IMR-90 (cell line): ENCODE data around the gene CUL9. TPM values are rescaled to one million over a fixed set of nuclear protein-coding genes. Genes with fewer than 3 reads are reported as not detected.
A peak's percentile ranks its signal among the peaks of the same experiment; 100 is the strongest.

Experiments
- ATAC-seq: fragments of 200-7000 bp; cut with Tn5 transposase; 2 replicates; pipeline ENCODE4 v1.9.1; 2020; ENCODE audit warnings: low read depth, mild to moderate bottlenecking, moderate library complexity
- BruUV-seq: library from RNA; stranded (reverse); fragments of 400-500 nt; replicated peaks from 2 replicates; lab custom pipeline; 2021; lab: Mats Ljungman, UMichigan
- CTCF ChIA-PET: fragments of 300-600 bp; formaldehyde crosslinking; extraction: SDS; loops from one replicate; lab custom pipeline; 2021; ENCODE audit warnings: antibody characterized with exemption; lab: Yijun Ruan, JAX
- POLR2A ChIA-PET: fragments of 300-600 bp; sonication (Branson Sonifier 250); formaldehyde crosslinking; loops from one replicate; lab custom pipeline; 2022; ENCODE audit warnings: antibody characterized with exemption; ENCODE audit not compliant: unreplicated experiment; lab: Charles Lee
- DNase-seq: peaks from one replicate; pipeline ENCODE4 v3.0.0; 2013
- H2AFZ ChIP-seq: replicated peaks from 2 replicates; pipeline ENCODE3; 2013; ENCODE audit warnings: low read length, mild to moderate bottlenecking; ENCODE audit not compliant: poor library complexity
- H2AK5ac ChIP-seq: 2 replicates; pipeline ENCODE4 v1.6.1; 2013; ENCODE audit warnings: low read depth, low read length, inconsistent platforms
- H2AK9ac ChIP-seq: replicated peaks from 2 replicates; pipeline ENCODE3; 2013; ENCODE audit warnings: mild to moderate bottlenecking, low read depth, low read length, moderate library complexity; ENCODE audit not compliant: poor library complexity
- H2BK120ac ChIP-seq: 2 replicates; pipeline ENCODE4 v1.6.1; 2013; ENCODE audit warnings: low read depth, low read length, inconsistent platforms
- H2BK15ac ChIP-seq: 3 replicates; pipeline ENCODE4 v1.6.1; 2013; ENCODE audit warnings: low read depth, low read length, inconsistent platforms
- H2BK20ac ChIP-seq: 2 replicates; pipeline ENCODE4 v1.6.1; 2013; ENCODE audit warnings: low read depth, mild to moderate bottlenecking, inconsistent platforms, low read length, moderate library complexity
- H2BK5ac ChIP-seq: 2 replicates; pipeline ENCODE4 v1.6.1; 2013; ENCODE audit warnings: mild to moderate bottlenecking, low read depth, low read length, inconsistent platforms; ENCODE audit not compliant: poor library complexity, severe bottlenecking
- H3K14ac ChIP-seq: replicated peaks from 2 replicates; pipeline ENCODE4 v1.6.1; 2013; ENCODE audit warnings: low read depth, low read length, inconsistent platforms
- H3K18ac ChIP-seq: 2 replicates; pipeline ENCODE4 v1.6.1; 2013; ENCODE audit warnings: low read depth, low read length, control low read depth
- H3K23ac ChIP-seq: 2 replicates; pipeline ENCODE4 v1.6.1; 2013; ENCODE audit warnings: low read depth, low read length, inconsistent platforms
- H3K27ac ChIP-seq: 2 replicates; pipeline ENCODE4 v1.5.1; 2013; ENCODE audit warnings: mild to moderate bottlenecking, control low read depth, low read length; ENCODE audit not compliant: insufficient read depth
- H3K27me3 ChIP-seq: 2 replicates; pipeline ENCODE4 v1.6.1; 2013; ENCODE audit warnings: low read length; ENCODE audit not compliant: control insufficient read depth, insufficient read depth
- H3K36me3 ChIP-seq: 2 replicates; pipeline ENCODE4 v1.6.1; 2013; ENCODE audit warnings: low read length, mixed read lengths; ENCODE audit not compliant: control insufficient read depth, insufficient read depth
- H3K4ac ChIP-seq: 2 replicates; pipeline ENCODE4 v1.6.1; 2013; ENCODE audit warnings: low read depth, low read length, inconsistent platforms
- H3K4me1 ChIP-seq: 2 replicates; pipeline ENCODE4 v1.6.1; 2013; ENCODE audit warnings: low read length, mixed read lengths; ENCODE audit not compliant: control insufficient read depth, insufficient read depth
- H3K4me2 ChIP-seq: 2 replicates; pipeline ENCODE4 v1.6.1; 2013; ENCODE audit warnings: low read depth, mild to moderate bottlenecking, control low read depth, low read length, moderate library complexity
- H3K4me3 ChIP-seq: 2 replicates; pipeline ENCODE4 v1.5.1; 2013; ENCODE audit warnings: low read depth, mild to moderate bottlenecking, control low read depth, low read length, moderate library complexity; ENCODE audit not compliant: insufficient read depth
- H3K56ac ChIP-seq: 2 replicates; pipeline ENCODE4 v1.6.1; 2013; ENCODE audit warnings: low read length, inconsistent platforms; ENCODE audit not compliant: insufficient read depth; ENCODE audit errors: extremely low read depth
- H3K79me1 ChIP-seq, 2 experiments: 2 replicates each; pipeline ENCODE4 v1.6.1; 2013; ENCODE audit warnings: low read length in 2 of 2, inconsistent platforms in 1 of 2, low read depth in 1 of 2
- H3K9ac ChIP-seq: 2 replicates; pipeline ENCODE4 v1.6.1; 2013; ENCODE audit warnings: low read depth, low read length, control low read depth
- H3K9me1 ChIP-seq: 2 replicates; pipeline ENCODE4 v1.6.1; 2013; ENCODE audit warnings: low read length, inconsistent platforms; ENCODE audit not compliant: insufficient read depth
- H3K9me3 ChIP-seq: 2 replicates; pipeline ENCODE4 v1.6.1; 2013; ENCODE audit warnings: low read length; ENCODE audit not compliant: control insufficient read depth, insufficient read depth
- H4K20me1 ChIP-seq: 2 replicates; pipeline ENCODE4 v1.6.1; 2013; ENCODE audit warnings: low read length, inconsistent platforms; ENCODE audit not compliant: insufficient read depth
- H4K5ac ChIP-seq: 2 replicates; pipeline ENCODE4 v1.6.1; 2013; ENCODE audit warnings: mild to moderate bottlenecking, low read depth, low read length, control low read depth
- H4K8ac ChIP-seq, 2 experiments: 2 replicates each; pipeline ENCODE4 v1.6.1; 2013; ENCODE audit warnings: low read depth in 2 of 2, low read length in 2 of 2, control low read depth in 1 of 2, inconsistent platforms in 1 of 2
- H4K91ac ChIP-seq: 2 replicates; pipeline ENCODE4 v1.6.1; 2013; ENCODE audit warnings: low read depth, low read length, inconsistent platforms; ENCODE audit not compliant: insufficient read depth
- CHD1 ChIP-seq: IDR thresholded peaks from 2 replicates; pipeline ENCODE4 v1.6.1; 2012; ENCODE audit warnings: low read depth, low read length, improper control_type of control experiment
- FOS ChIP-seq: fragments of 150-350 bp; IDR thresholded peaks from 2 replicates; pipeline ENCODE4 v1.6.1; 2016; ENCODE audit warnings: low read depth, low read length
- MAFK ChIP-seq: IDR thresholded peaks from 2 replicates; pipeline ENCODE4 v1.6.1; 2012; ENCODE audit warnings: low read depth, low read length, improper control_type of control experiment
- MAZ ChIP-seq: IDR thresholded peaks from 2 replicates; pipeline ENCODE4 v1.6.1; 2012; ENCODE audit warnings: low read depth, mild to moderate bottlenecking, low read length, improper control_type of control experiment, moderate library complexity, borderline replicate concordance
- MXI1 ChIP-seq: IDR thresholded peaks from 2 replicates; pipeline ENCODE4 v1.6.1; 2012; ENCODE audit warnings: low read depth, mild to moderate bottlenecking, low read length, moderate library complexity, borderline replicate concordance
- NFE2L2 ChIP-seq: fragments of 150-350 bp; IDR thresholded peaks from 2 replicates; pipeline ENCODE4 v1.6.1; 2016; ENCODE audit warnings: low read depth, mild to moderate bottlenecking, low read length
- POLR2A ChIP-seq: IDR thresholded peaks from 2 replicates; pipeline ENCODE4 v1.6.1; 2012; ENCODE audit warnings: mild to moderate bottlenecking, low read depth, low read length
- RAD21 ChIP-seq: IDR thresholded peaks from 2 replicates; pipeline ENCODE4 v1.6.1; 2012; ENCODE audit warnings: low read length, improper control_type of control experiment
- RCOR1 ChIP-seq: IDR thresholded peaks from 2 replicates; pipeline ENCODE4 v1.6.1; 2012; ENCODE audit warnings: mild to moderate bottlenecking, low read length, improper control_type of control experiment; ENCODE audit not compliant: insufficient replicate concordance
- RFX5 ChIP-seq: IDR thresholded peaks from 2 replicates; pipeline ENCODE4 v1.8.0; 2012; ENCODE audit warnings: low read depth, mild to moderate bottlenecking, low read length, moderate library complexity
- SMC3 ChIP-seq: fragments of 150-350 bp; IDR thresholded peaks from 2 replicates; pipeline ENCODE4 v1.6.1; 2016; ENCODE audit warnings: low read depth, mild to moderate bottlenecking, antibody characterized with exemption, low read length, moderate library complexity
- WGBS, 2 experiments: methylation state at CpG; one replicate each; pipeline versions ENCODE4 v1.1.5 to v1.1.7; 2013; ENCODE audit warnings: missing lambda C conversion rate in 2 of 2; ENCODE audit not compliant: insufficient read length in 1 of 2; ENCODE audit errors: extremely low coverage in 2 of 2; 5-methylcytosine and 5-hydroxymethylcytosine counted together
- dilution Hi-C: fragments of 300-500 bp; cut with HindIII; formaldehyde crosslinking; loops from one replicate; pipeline ENCODE4 v1.14.3; 2018; ENCODE audit warnings: low sequenced_read_pairs; ENCODE audit not compliant: unreplicated experiment
- in situ Hi-C: fragments of 300-500 bp; cut with MboI; formaldehyde crosslinking; loops from 3 replicates; pipeline ENCODE4 v1.14.3; 2019; ENCODE audit warnings: low sequenced_read_pairs, inconsistent platforms, mixed read lengths
- intact Hi-C: fragments of 100-400 bp; cut with micrococcal nuclease; formaldehyde crosslinking; loops from 2 replicates; pipeline ENCODE4 v1.10.0; 2022
- polyA plus RNA-seq, 3 experiments: library from polyadenylated mRNA; depleted of rRNA; stranded (reverse); fragments of >200 nt; gene quantifications; 2 replicates each; pipeline ENCODE4 v1.2.3, GENCODE V29; 2012; ENCODE audit warnings: low replicate concordance in 1 of 3
- total RNA-seq: library from RNA; depleted of rRNA; stranded (reverse); fragments of >200 nt; gene quantifications from 2 replicates; pipeline ENCODE4 v1.2.3, GENCODE V29; 2012
- TF ChIP-seq, protein P1 (sequence below): fragments of 150-350 bp; IDR thresholded peaks from 2 replicates; pipeline ENCODE4 v1.6.1; 2016; ENCODE audit warnings: low read depth, mild to moderate bottlenecking, low read length, moderate library complexity, borderline replicate concordance
- TF ChIP-seq, protein P2 (sequence below): fragments of 150-350 bp; IDR thresholded peaks from 2 replicates; pipeline ENCODE4 v1.6.1; 2017; ENCODE audit warnings: mild to moderate bottlenecking, antibody characterized with exemption, low read length, low read depth
- TF ChIP-seq, protein P3 (sequence below): conservative IDR thresholded peaks from 2 replicates; pipeline ENCODE4 v1.5.1; 2012; ENCODE audit warnings: mild to moderate bottlenecking, low read depth, low read length, improper control_type of control experiment

CUL9 gene
- total and polyA plus RNA-seq, 2 of the 4 experiments (the other 2 are of a cell fraction), result 7.7 to 19.5 TPM

DNA sequence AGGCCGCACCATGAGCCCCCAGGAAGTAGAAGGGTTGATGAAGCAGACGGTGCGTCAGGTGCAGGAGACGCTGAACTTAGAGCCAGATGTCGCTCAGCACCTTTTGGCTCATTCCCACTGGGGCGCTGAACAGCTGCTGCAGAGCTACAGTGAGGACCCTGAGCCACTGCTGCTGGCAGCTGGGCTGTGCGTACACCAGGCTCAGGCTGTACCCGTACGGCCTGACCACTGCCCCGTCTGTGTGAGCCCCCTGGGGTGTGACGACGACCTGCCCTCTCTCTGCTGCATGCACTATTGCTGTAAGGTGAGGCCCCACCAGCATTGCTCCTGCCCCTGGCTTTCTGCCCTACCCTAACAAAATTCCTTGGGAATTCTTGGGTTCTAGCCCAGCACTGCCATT is 34.2 kb downstream of the CUL9 start:
- no peak overlapping the region for H4K91ac ChIP-seq
- TF ChIP-seq MXI1 (no peak), RCOR1 (no peak), SMC3 (no peak), RFX5 (no peak), RAD21 (no peak), CHD1 (no peak), FOS (no peak), MAFK (no peak), NFE2L2 (no peak), MAZ (no peak), POLR2A (no peak)
- TF ChIP-seq, protein P1, sequence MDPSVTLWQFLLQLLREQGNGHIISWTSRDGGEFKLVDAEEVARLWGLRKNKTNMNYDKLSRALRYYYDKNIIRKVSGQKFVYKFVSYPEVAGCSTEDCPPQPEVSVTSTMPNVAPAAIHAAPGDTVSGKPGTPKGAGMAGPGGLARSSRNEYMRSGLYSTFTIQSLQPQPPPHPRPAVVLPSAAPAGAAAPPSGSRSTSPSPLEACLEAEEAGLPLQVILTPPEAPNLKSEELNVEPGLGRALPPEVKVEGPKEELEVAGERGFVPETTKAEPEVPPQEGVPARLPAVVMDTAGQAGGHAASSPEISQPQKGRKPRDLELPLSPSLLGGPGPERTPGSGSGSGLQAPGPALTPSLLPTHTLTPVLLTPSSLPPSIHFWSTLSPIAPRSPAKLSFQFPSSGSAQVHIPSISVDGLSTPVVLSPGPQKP, result no peak
- TF ChIP-seq, protein P2, sequence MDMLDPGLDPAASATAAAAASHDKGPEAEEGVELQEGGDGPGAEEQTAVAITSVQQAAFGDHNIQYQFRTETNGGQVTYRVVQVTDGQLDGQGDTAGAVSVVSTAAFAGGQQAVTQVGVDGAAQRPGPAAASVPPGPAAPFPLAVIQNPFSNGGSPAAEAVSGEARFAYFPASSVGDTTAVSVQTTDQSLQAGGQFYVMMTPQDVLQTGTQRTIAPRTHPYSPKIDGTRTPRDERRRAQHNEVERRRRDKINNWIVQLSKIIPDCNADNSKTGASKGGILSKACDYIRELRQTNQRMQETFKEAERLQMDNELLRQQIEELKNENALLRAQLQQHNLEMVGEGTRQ, result no peak
- TF ChIP-seq, protein P3, sequence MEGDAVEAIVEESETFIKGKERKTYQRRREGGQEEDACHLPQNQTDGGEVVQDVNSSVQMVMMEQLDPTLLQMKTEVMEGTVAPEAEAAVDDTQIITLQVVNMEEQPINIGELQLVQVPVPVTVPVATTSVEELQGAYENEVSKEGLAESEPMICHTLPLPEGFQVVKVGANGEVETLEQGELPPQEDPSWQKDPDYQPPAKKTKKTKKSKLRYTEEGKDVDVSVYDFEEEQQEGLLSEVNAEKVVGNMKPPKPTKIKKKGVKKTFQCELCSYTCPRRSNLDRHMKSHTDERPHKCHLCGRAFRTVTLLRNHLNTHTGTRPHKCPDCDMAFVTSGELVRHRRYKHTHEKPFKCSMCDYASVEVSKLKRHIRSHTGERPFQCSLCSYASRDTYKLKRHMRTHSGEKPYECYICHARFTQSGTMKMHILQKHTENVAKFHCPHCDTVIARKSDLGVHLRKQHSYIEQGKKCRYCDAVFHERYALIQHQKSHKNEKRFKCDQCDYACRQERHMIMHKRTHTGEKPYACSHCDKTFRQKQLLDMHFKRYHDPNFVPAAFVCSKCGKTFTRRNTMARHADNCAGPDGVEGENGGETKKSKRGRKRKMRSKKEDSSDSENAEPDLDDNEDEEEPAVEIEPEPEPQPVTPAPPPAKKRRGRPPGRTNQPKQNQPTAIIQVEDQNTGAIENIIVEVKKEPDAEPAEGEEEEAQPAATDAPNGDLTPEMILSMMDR, result no peak
- no peaks in the 10 kb centered on the region for H3K79me1 ChIP-seq
- WGBS, 2 experiments, result 95% methylated on average over 4 of the region's 12 CpGs; no CpG with 5 or more reads in 1 of the 2 experiments
- H3K9me3 ChIP-seq, result no peaks in the 10 kb centered on the region
- H3K4me2 ChIP-seq, result no peak overlapping the region
- no peak overlapping the region for H3K27ac ChIP-seq
- no peak overlapping the region for H2BK5ac ChIP-seq
- no peak overlapping the region for H2AK5ac ChIP-seq
- H2BK120ac ChIP-seq, result no peak overlapping the region
- no peak overlapping the region for H3K56ac ChIP-seq
- H2AFZ ChIP-seq, result no peak overlapping the region
- no peaks in the 10 kb centered on the region for H3K4me1 ChIP-seq
- no peak overlapping the region for H2BK15ac ChIP-seq
- ChIA-PET POLR2A (no interaction called here), CTCF (interaction anchor here (1.1 kb wide), 1 partner anchor 13 kb away, joined by 4 read pairs; the partner anchor contains the start of gene DNPH1)
- no peak overlapping the region for H4K5ac ChIP-seq
- peaks cover 45% of the 10 kb centered on the region for H3K36me3 ChIP-seq
- H3K14ac ChIP-seq, result no peak overlapping the region
- H3K23ac ChIP-seq, result no peak overlapping the region
- no peak overlapping the region for H3K4ac ChIP-seq
- H3K4me3 ChIP-seq, result no peak overlapping the region
- ATAC-seq, result no peak
- H4K20me1 ChIP-seq, result no peaks in the 10 kb centered on the region
- no TSS peak for BruUV-seq
- DNase-seq, result no peak
- peak overlapping the region; percentile 37 for H2AK9ac ChIP-seq
- H3K9me1 ChIP-seq, result no peaks in the 10 kb centered on the region; the same call in 1 of the 2 replicates
- no peak overlapping the region for H3K9ac ChIP-seq
- in situ Hi-C loops (no loop called here), dilution Hi-C loops (no loop called here), intact Hi-C loops (no loop called here)
- H4K8ac ChIP-seq, result no peak overlapping the region
- H3K18ac ChIP-seq, result no peak overlapping the region
- H2BK20ac ChIP-seq, result no peak overlapping the region
- H3K27me3 ChIP-seq, result no peaks in the 10 kb centered on the region
